HG03060 (cell line): ENCODE data around the gene FHIP2A.
A peak's percentile ranks its signal among the peaks of the same experiment; 100 is the strongest.
"Not testable (repeated sequence)": the region's sequence is repeated elsewhere in the genome, so short reads cannot be mapped to it uniquely, and the experiment has no call there.

Experiments
- ATAC-seq: cut with Tn5 transposase; IDR thresholded peaks from one replicate; pipeline ENCODE4 v1.9.1; 2021; ENCODE audit warnings: low read depth, moderate number of reproducible peaks; ENCODE audit not compliant: unreplicated experiment

The FHIP2A gene

GRCh38 chr10:114815791-114816190 is 5.8 kb upstream of the FHIP2A start:
- no peak for ATAC-seq

DNA sequence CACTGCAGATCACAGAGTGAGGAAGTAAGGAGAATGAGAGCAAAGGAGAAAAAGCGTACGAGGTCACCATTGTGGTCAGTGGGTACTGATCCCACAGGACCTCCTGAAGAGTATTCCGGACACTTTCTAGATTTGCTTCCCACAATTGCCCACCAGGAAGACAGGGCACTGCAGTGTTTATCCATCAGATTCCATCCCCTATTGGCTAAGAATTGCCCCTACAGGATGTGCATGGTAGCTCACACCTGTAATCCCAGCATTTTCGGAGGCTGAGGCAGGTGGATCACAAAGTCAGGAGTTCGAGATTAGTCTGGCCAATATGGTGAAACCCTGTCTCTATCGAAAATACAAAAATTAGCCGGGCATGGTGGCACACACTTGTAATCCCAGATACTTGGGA is 5.3 kb upstream of the FHIP2A start:
- ATAC-seq, result no peak

DNA sequence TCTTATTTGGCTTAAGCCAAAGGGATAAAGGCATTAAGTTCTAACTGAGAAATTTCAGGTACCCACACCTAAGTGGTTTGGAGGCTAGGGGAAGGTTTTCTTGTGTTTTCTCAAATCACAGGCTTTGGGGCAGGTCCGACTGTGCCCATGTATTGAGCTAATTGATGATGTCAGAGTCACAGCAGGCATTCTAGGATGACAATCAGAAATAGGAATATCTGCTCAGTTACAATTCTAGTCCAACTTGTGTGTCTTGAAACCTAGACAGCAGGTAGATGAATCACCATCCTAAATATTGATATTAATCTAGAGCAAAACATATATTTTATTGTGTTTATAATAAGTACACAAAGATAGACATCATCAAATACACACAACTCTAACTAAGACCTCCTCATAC is 2.3 kb upstream of the FHIP2A start:
- no peak for ATAC-seq

GRCh38 chr10:114821915-114822443 is 399 bp downstream of the FHIP2A start:
- ATAC-seq, result no peak

DNA sequence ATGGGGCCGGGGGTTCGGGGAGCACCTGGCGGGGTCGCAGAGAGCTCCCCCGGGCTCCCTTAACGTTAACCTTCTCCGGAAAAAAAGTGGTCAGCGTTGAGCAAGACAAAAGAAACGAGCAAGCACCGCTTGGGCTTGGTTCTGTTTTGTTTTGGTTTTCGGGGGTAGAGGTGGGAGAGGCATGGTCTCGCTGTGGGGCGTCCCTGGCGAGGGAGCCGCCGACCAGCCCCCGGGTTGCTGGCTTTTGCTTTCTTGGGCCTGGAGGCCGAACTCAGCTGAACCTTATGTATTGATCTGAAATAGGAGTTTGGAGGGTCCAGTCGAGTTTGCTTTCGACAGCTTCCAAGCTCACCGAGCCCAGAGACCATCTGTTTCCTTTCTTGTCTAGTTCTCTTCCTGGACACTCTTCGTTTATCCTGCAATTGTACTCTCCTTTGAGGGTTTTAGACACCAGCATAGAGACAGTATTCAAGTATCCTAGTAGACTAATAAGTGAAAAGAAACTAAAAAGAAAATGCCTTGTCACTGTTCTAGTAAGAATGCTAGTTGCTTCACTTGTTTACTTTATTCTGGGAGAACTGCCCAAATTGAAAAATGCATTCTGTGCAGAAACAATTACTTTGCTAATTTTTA is 980 bp downstream of the FHIP2A start:
- no peak for ATAC-seq

DNA sequence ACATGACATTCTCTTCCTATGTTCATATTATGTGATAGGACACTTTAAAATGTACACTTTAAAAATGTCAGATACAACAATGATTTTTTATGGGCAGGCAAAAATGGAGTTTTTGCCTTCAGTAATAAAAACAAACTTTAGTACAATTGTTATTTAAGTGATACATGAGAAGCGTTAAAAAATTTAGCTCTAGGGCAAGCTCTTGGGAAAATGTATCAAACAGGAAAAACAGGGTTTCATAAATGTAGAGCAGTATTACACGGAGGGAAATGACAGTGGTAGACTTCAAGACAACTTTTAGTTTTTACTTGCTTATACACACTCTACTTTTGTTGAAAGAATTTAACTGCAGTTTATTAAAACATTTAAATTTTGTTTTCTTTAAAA is 1.5 kb downstream of the FHIP2A start:
- no peak for ATAC-seq

DNA sequence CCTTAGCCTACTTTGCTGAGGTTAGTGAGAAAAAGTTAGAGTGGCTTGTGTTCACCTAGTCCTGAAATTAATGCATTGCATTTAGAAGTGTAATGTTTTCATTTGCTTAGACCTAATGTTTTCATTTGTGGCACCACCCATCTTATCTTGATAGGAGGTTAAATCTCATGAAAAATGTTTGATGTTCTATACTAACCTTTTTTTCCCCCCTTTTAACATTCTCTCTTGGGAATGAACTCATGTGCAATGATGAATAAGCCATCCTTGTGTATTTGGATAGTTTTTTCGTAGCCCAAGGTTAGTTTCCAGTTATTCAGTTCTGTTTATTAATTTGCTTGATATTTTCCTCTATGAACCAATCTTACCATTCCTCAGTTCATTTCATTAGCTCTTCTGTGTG is 2.8 kb downstream of the FHIP2A start:
- no peak for ATAC-seq

DNA sequence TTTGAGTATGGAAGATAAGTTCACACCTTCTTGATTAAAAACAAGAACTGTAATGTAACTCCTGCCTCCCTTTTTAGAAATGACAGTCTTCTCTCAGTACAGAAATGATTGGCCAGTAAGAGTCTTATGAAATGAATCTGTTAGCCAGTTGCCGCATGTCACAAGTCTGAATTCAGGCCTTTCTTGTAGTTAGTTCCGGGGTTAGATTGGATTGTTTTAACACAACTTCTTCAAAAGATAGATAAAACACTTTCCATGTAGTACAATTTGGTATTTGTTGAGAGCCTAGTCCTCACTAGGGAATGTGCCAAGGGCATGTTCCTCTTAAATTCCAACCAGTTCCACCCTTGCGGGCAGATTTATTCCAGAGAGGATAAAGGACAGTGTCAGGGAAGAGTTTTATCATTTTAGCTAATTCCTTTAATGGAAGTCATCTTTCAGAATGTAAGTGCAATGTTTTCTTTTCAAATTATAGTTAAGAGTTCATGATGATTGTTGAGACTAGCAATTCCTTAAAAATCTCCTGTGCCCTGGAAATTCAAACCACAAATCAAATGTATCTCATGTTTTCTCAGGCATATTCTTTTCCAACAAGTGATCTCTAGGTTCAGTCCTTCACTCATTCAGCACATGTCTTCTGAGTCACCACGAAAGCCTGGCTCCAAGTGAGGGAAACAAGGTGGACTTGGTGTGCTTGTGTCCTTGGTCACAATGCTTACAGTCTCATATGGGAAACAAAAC is 4.1 kb downstream of the FHIP2A start:
- ATAC-seq, result peak; percentile 53

- no peak for ATAC-seq
Observed at GRCh38 chr10:114829160-114829909, 7.8 kb downstream of the FHIP2A start.

GRCh38 chr10:114831186-114831867 is 9.7 kb downstream of the FHIP2A start:
- no peak for ATAC-seq

DNA sequence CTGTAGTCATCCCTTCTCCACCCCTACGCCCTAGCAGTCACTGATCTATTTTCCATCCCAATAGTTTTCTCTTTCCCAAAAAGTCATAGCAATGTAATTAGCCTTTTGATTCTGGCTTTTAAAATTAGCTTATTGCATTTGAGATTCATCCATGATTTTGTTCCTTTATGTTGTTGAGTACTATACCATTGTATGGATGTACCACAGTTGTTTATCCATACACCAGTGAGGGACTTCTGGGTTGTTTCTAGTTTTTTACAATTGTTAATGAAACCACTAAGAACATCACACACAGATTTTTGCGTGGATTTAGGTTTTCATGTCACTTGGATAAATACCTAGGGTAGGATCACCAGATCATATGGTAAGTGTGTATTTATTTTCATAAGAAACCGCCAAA is 16.1 kb downstream of the FHIP2A start:
- no peak for ATAC-seq

GRCh38 chr10:114839901-114840300 is 18.3 kb downstream of the FHIP2A start:
- no peak for ATAC-seq

DNA sequence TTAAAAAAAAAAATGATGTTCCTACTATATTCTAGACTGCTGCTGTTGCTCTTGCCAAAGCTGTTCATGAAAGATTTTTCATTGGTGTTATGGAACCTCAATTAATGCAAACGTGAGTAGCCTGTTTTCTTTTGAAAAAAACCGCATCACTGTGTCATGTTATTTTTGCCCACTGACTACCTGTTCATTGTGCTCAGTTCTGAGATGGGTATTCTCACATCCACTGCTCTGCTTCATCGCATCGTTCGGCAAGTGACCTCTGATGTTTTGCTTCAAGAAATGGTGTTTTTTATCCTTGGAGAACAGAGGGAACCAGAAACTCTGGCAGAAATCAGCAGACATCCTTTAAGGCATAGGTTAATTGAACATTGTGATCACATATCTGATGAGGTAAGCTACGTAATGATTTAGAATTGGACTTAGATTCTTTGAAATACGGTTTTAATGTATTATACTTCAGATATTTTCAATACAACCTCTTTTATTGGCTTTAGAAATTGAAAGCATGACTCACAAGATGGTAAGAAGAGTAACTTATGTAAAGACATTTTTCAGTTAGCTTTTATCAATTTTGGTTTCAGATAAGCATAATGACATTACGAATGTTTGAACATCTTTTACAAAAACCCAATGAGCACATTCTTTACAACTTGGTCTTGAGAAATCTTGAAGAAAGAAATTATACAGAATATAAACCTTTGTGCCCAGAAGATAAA is 24.6 kb downstream of the FHIP2A start:
- no peak for ATAC-seq

- not testable (repeated sequence) for ATAC-seq
Observed at GRCh38 chr10:114847517-114847916, 25.9 kb downstream of the FHIP2A start.

GRCh38 chr10:114849674-114850073 is 28.1 kb downstream of the FHIP2A start:
- no peak for ATAC-seq

GRCh38 chr10:114850126-114850525 is 28.5 kb downstream of the FHIP2A start:
- no peak for ATAC-seq

DNA sequence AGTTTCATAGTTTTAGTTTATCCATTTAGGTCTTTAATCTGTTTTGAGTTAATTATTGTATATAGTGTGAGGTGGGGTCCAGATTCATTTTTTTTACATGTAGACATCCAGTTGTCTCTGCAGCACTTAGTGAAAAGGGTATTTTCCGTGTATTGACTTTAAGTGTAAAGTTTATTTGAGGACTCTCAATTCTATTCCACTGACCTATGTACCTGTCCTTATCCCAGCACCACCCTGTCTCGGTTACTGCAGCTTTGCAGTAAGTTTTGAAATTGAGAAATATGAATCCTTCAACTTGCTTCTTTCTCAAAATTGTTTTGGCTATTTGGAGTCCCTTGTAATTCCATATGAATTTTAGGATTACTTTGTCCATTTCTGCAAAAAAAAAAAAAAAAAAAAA is 29.8 kb downstream of the FHIP2A start:
- ATAC-seq, result no peak

DNA sequence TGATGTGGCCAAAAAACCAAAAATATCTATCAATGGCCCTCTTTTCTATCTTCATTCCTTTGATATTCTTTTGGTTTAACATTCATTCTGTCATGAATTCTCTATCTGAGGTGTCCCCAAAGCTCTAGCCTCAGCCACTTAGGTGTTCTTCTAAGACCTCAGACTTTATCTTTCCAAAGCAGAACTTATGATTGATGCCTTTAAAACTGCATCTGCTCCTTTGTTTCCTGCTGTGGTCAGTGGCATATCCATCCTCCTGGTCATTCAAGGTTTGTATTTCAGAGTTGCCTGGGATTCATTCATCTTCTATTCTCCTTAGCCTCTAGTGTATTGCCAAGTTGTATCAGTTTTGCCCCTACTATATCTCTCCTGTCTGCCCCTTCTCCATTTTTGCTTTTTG is 30.6 kb downstream of the FHIP2A start:
- no peak for ATAC-seq

DNA sequence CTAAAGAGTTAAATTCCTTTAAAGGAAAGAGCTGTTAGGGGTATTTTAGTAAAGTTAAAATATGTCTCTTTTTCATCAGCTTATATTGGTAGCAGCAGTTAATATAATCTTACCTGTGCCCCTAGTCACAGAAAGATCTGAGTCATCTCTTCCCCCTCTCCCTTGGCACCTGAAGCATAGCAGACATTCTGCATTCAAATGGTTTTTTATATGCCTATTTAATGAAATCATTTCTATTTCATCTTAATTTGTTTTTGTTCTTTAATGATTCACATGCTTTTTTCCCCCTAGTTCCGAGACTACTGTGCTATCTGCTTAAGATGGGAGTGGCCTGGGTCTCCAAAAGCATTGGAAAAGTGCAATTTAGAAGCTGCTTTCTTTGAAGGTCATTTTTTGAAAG is 33.3 kb downstream of the FHIP2A start:
- no peak for ATAC-seq
